GM12891 (cell line): ENCODE results near the gene SF1.

Experiments
- DNase-seq: peaks from one replicate; pipeline ENCODE4 v3.0.0; 2011; ENCODE audit warnings: low spot score; ENCODE audit not compliant: insufficient read length
- FAIRE-seq: peaks from 2 replicates; lab custom pipeline; 2011; peaks lifted over from hg19 to GRCh38; lab: Jason Lieb, UNC
- PAX5 ChIP-seq: IDR thresholded peaks from 2 replicates; pipeline ENCODE4 v1.6.1; 2011; ENCODE audit warnings: low read length, moderate library complexity, mild to moderate bottlenecking; ENCODE audit not compliant: insufficient read depth, severe bottlenecking
- POLR2A ChIP-seq: IDR thresholded peaks from 2 replicates; pipeline ENCODE4 v1.6.1; 2011; ENCODE audit warnings: low read depth, low read length, control low read depth
- POLR2AphosphoS5 ChIP-seq: IDR thresholded peaks from 2 replicates; pipeline ENCODE4 v1.6.1; 2011; ENCODE audit warnings: low read depth, low read length, control low read depth
- POU2F2 ChIP-seq: IDR thresholded peaks from 2 replicates; pipeline ENCODE4 v1.6.1; 2011; ENCODE audit warnings: low read depth, mild to moderate bottlenecking, control low read depth, low read length, moderate library complexity
- SPI1 ChIP-seq: IDR thresholded peaks from 2 replicates; pipeline ENCODE4 v1.6.1; 2011; ENCODE audit warnings: low read depth, low read length, control low read depth
- TAF1 ChIP-seq: IDR thresholded peaks from 2 replicates; pipeline ENCODE4 v1.6.1; 2011; ENCODE audit warnings: low read depth, low read length, control low read depth

Gene SF1

DNA sequence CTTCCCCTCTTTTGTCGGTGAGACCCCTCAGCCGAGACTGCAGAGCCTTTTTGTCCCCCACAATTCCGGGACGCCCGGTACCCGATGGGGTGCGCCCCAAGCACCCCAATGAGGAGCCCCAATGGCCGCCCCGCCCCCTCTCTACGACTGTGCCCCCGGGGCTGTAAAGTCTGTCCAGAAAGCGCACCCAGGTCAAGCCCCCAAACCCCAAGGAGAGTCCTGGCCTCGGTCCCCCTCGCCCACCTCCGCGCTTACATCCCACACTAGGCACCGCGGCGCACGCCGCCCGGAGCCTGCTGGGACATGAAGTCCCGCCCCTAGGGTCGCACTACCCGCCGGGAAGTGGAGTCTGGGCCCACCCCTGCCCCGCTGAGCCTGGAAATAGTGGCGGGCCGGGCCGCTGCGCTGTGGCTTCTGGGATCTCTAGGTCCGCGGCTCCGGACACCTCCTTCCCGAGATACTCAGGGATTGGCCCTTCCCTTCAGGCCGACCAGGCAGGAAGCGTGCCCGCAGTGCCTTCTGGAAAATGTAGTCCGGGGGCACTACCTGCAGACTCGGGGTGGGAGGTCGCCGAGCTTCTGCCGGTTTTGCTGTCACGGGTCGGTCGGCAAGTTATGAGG lies 32.0 kb upstream of the SF1 start, which contains the start of gene MEN1:
TSS of gene MEN1 (minus strand) at position 281 of the 620 bp plus-strand sequence. CDS start 442 bp downstream, outside the sequence.
- no peak for TF ChIP-seq POLR2A
- TF ChIP-seq POU2F2: 0 out of 2 replicates have a peak, but pooled peaks have one; percentile 0
- FAIRE-seq (peak; percentile 91), DNase-seq (peak; percentile 91)

DNA sequence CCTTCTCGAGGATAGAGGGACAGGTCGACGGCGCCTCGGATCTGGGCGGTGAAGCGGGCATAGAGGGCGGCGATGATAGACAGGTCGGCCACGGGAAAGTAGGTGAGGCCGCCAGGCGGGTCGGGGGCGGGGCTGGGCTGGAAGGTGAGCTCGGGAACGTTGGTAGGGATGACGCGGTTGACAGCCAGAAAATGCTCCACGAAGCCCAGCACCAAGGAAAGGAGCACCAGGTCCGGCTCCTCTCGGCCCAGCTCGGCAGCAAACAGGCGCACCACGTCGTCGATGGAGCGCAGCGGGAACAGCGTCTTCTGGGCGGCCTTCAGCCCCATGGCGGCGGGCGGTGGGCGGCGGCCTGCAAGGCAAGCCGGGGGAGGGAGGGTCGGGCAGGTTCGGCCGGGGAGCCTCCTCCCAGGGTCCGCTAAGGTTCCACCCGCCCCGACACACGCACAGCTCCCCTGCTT lies 31.5 kb upstream of the SF1 start:
- TF ChIP-seq TAF1 (no peak), POU2F2 (no peak), POLR2A (no peak), POLR2AphosphoS5 (no peak), PAX5 (no peak), SPI1 (no peak)
- FAIRE-seq (peak; percentile 65), DNase-seq (no peak)

DNA sequence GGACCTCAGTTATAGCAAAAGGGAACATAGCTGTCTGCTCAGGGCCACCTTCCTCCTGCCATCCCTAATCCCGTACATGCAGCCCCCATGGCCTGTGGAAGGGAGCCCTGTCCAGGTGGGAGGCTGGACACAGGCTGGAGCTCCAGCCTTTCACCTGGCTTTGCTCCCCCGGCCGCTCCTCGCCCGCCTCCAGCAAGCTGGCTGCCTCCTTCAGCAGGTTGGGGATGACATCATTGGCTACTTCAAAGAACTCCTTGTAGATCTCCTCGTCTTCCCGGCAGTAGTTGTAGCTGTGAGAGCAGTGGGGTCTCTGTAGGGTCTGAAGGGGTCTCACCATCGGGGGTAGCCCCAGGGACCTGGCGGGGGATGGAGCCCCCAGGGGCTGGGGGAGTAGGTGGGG lies 27.1 kb upstream of the SF1 start:
- DNase-seq: no peak
- FAIRE-seq: no peak
- no peak for TF ChIP-seq TAF1
- no peak for TF ChIP-seq POLR2AphosphoS5
- TF ChIP-seq SPI1: no peak
- no peak for TF ChIP-seq POU2F2
- no peak for TF ChIP-seq PAX5

DNA sequence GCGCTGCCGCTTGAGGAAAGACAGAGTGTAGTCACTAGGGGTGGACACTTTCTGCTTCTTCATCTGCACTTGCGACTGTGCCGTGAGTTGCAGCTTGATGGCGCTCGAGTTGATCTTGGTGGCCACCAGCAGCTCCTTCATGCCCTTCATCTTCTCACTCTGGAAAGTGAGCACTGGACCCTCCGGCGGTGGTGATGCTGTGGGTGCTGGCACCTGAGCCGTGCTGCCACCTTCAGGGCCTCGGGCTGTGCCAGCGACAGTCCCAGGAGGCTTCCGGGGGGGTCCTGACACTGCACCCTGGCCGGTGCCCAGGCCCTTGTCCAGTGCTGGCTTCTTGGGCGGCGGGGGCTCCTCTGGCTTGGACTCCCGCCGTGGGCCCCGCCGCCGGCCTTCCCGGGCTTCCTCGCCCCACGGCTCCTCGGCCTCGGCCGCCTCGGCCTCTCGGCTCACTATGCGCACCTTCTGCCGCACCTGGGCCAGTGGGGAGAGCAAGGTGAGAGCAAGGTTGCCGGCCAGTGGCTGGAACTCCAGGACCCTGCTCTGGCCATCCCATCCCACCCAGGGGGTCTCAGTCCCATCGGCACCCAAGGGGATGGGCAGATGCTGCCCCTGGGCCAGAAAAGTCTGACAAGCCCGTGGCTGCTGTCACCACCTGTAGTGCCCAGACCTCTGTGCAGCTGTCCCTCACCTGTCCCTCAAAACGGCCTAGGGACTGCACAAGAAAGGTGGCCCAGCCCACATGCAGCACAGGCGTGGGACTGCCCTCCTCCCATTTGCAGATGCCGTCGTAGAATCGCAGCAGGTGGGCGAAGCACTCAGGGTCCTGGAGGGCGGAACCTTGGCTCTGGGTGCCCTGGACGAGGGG lies 26.2 kb upstream of the SF1 start:
- TF ChIP-seq TAF1 (no peak), POU2F2 (no peak), PAX5 (no peak), POLR2AphosphoS5 (no peak), POLR2A (no peak), SPI1 (no peak)
- DNase-seq (no peak), FAIRE-seq (no peak)

DNA sequence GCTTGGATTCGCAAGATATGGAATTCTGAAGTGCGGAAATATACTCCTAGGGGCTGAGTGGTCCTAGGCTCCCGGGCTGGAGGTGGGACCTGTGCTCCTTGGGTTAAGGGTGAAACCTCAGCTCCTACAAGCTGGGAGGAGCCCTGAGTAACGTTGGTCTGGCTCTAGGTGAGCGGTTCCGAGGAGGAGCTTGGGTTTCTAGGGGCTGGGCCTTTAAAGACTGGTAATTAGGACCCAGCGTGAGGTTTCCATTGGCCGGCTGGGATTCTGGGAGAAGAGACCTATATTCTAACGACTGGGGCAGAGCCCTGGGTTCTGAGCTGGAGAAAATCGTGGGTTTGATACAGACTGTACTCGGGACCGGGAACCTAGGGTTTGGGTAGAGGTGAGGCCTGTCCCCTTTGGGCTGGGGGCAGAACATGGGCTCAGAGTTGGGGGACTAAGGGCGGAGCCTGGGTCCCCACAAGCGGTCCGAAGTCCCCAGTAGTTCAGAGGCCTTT lies 25.6 kb upstream of the SF1 start:
- no peak for FAIRE-seq
- TF ChIP-seq POU2F2: no peak
- TF ChIP-seq POLR2A: no peak
- no peak for TF ChIP-seq SPI1
- TF ChIP-seq PAX5: no peak
- TF ChIP-seq POLR2AphosphoS5: no peak
- TF ChIP-seq TAF1: no peak
- DNase-seq: no peak

DNA sequence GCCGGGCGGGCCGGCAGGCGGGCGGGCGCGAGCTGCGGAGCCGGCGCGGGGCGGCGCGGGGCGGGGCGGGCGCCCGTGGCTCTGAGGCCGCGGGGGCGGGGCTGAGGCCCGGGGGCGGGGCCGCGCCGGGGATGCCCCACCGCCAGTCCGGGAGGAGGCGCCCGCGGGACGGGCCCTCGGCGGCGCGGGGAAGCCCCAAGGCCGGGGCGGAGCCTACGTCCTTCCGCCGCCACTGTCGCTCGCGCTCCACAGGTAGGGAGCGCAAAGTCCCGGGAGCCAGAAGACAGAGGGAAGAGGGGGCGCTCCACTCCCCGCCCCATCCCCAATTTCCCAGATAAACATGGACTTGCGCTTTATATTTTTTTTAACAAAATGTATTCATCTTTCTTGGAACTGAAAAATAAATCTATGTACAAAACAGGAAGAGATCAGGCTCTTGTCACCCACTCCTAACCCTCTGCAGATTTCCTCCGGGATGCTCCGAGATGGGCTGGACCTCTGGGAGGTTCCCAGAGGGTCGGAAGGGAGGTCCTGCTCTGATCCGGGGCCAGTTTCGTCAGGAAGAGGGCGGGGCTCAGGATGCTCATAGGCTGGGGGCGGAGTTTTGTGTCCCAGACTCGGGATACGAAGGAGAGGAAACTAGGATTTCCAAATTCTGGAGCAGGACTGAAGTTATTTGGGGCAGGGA lies 25.0 kb upstream of the SF1 start, which contains the start of gene MAP4K2:
TSS of gene MAP4K2 (minus strand) at position 57 of the 688 bp plus-strand sequence. CDS start 65 bp downstream, outside the sequence.
- FAIRE-seq (peak; percentile 84), DNase-seq (peak; percentile 98)
- TF ChIP-seq POLR2A (no peak), SPI1 (no peak), TAF1 (no peak), POU2F2 (no peak), PAX5 (no peak), POLR2AphosphoS5 (no peak)

DNA sequence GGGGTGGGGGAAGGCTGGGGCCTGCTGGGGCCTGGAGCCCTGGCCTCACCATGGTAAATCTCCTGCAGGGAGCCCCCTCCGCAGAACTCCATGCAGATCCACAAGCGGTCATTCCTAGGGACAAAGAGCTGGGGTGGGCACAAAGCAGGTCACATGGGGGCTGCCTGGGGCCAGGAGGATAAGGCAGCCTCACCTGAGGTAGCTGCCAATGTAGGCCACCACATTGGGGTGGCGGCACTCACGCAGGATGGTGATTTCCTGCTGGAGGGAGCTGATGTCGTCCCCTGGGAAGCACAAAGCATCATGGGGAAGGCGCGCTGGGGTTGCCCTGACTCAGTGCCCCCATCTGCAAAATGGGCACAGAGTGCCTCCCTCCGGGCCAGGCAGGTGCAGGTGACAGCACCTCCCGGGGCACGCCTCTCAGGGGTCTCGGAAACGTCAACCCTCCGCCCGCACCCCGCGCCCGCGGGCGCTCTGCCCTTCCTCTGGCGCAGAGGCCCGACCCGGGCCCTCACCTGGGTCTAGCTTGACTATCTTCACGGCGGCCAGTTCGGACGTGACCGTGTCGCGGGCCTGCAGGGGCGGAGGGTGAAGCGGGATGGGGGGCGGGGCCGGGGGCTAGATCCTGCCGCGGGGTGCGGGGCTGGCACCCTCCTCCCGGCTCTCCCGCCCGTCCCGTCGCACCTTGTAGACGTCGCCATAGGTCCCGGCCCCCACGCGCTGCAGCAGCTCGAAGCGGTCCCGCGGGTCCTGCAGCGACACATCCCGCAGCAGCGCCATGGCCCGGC lies 24.2 kb upstream of the SF1 start:
- FAIRE-seq: peak; percentile 90

DNA sequence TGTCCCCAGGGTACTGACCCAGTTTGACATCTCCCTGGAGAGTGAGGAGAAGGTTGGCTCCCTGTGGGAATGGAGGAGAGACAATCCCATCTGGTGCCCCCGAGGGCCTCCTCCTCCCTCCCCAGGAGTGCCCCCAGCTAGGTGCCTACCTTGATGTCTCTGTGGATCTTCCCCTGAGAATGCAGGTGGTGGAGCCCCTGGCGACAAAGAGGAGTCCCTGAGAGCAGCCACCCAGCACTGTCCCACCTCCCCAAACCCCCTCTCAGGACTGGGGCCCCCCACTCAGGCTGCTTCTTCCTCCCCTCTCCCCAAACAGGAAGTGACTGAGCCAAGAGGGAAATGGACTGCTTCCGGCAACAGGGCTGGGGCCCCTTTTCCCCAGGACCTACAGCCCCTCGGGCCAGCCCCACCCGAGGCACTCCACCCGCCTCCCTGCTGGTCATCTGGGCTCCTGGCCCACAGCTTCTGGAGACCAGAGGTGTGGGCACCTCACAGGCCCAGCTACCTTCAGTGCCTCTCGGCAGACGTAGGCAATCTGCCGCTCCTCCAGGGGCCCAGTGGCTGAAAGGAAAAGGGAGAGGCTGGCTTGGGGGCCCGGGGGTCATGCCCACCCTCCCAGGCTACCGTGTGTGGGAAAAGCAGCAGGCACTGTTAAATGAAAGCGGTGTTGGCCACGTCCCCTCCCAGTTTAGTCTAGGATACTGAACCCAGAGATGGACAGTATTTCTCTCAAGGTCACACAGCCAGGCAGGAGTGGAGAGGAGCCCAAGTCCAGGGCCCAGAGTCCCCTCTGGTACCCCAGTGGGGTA lies 23.4 kb upstream of the SF1 start:
- DNase-seq (no peak), FAIRE-seq (peak; percentile 61)
- peak; percentile 21; the same call in 1 of the 2 replicates for TF ChIP-seq SPI1
- TF ChIP-seq PAX5: no peak

More for the DNA sequence above, 24.2 kb upstream of the SF1 start:
- TF ChIP-seq POLR2A (no peak), TAF1 (no peak), POLR2AphosphoS5 (no peak), SPI1 (no peak), POU2F2 (no peak), PAX5 (no peak)
- DNase-seq: no peak

DNA sequence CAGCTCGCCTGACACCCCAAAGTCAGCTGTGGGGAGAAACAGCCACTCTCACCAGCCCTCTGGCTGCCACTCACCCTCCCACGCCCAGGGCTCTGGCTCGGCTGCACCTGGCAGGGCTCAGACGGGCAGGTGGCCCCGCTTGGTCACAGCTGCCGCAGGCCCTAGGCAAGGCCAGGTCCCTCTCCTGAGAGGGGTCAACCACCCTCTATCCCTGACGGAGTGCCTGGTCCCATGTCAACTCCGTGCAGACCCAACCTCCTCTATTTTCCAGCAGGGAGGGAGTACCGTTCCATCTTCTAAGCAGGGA lies 22.8 kb upstream of the SF1 start:
- no peak for DNase-seq
- peak; percentile 76 for FAIRE-seq
- TF ChIP-seq POLR2A: no peak
- no peak for TF ChIP-seq PAX5
- TF ChIP-seq TAF1: no peak
- no peak for TF ChIP-seq SPI1
- TF ChIP-seq POLR2AphosphoS5: no peak
- TF ChIP-seq POU2F2: no peak
